K562 (cell line): ENCODE data around the gene SUCO. TPM values are rescaled to one million over a fixed set of nuclear protein-coding genes. Genes with fewer than 3 reads are reported as not detected.
A peak's percentile ranks its signal among the peaks of the same experiment; 100 is the strongest.

Experiments
- ARID4B ChIP-seq: sonication (generic); formaldehyde crosslinking; IDR thresholded peaks from 2 replicates; pipeline ENCODE4 v1.8.0; 2022; ENCODE audit warnings: mild to moderate bottlenecking, missing genetic modification reagents
- CHCHD3 ChIP-seq: fragments of 250-450 bp; sonication (Bioruptor Pico); IDR thresholded peaks from 2 replicates; pipeline ENCODE4 v2.1.2; 2022; ENCODE audit warnings: mild to moderate bottlenecking
- CTCFL ChIP-seq: IDR thresholded peaks from 2 replicates; pipeline ENCODE4 v1.6.1; 2011; ENCODE audit warnings: borderline replicate concordance, low read depth, mild to moderate bottlenecking, moderate library complexity, low read length; ENCODE audit not compliant: insufficient read depth, poor library complexity, severe bottlenecking
- E2F1 ChIP-seq: sonication (generic); formaldehyde crosslinking; IDR thresholded peaks from 2 replicates; pipeline ENCODE4 v1.8.1; 2023; ENCODE audit warnings: mild to moderate bottlenecking, missing genetic modification reagents, moderate library complexity
- HMGXB4 ChIP-seq: sonication (generic); formaldehyde crosslinking; IDR thresholded peaks from 2 replicates; pipeline ENCODE4 v1.8.1; 2023; ENCODE audit warnings: mild to moderate bottlenecking, missing genetic modification reagents
- KDM5B ChIP-seq: fragments of 200-600 bp; sonication (generic); IDR thresholded peaks from 2 replicates; pipeline ENCODE4 v1.6.1; 2012; ENCODE audit warnings: low read depth, mild to moderate bottlenecking, moderate library complexity, low read length, control low read depth, inconsistent platforms; ENCODE audit not compliant: insufficient replicate concordance
- MAFK ChIP-seq: IDR thresholded peaks from 2 replicates; pipeline ENCODE4 v1.6.1; 2011; ENCODE audit warnings: low read length, improper control_type of control experiment
- SAFB ChIP-seq: fragments of 200-400 bp; formaldehyde crosslinking; IDR thresholded peaks from 2 replicates; pipeline ENCODE4 v1.6.1; 2017; ENCODE audit warnings: low read depth, low read length, borderline replicate concordance
- THRB ChIP-seq: fragments of 450-650 bp; formaldehyde crosslinking; conservative IDR thresholded peaks from 2 replicates; pipeline ENCODE4 v1.4.0; 2022; ENCODE audit warnings: mild to moderate bottlenecking, missing genetic modification characterization
- ZNF280B ChIP-seq: fragments of 250-450 bp; sonication (Bioruptor Pico); IDR thresholded peaks from 2 replicates; pipeline ENCODE4 v1.5.1; 2021; ENCODE audit warnings: mild to moderate bottlenecking
- ZNF384 ChIP-seq: IDR thresholded peaks from 2 replicates; pipeline ENCODE4 v1.6.1; 2012; ENCODE audit warnings: low read depth, low read length, improper control_type of control experiment
- ZNF431 ChIP-seq: sonication (generic); formaldehyde crosslinking; IDR thresholded peaks from 2 replicates; pipeline ENCODE4 v1.8.0; 2022; ENCODE audit warnings: mild to moderate bottlenecking, missing genetic modification reagents
- polyA plus RNA-seq, 8 experiments: library from polyadenylated mRNA; depleted of rRNA in 4 of 8; stranded (reverse) in 5 of 8; unstranded in 3 of 8; fragments of >200 nt; fragmentation: Nextera tagmentation in 2 of 8; fragmentation: Illumina TruSeq in 1 of 8; extraction: Ambion mirVana in 2 of 8; extraction: Trizol in 1 of 8; gene quantifications; 2 replicates each; pipeline versions ENCODE4 v1.2.1 to v1.2.3, GENCODE V29; 2011 to 2014; ENCODE audit warnings: inconsistent platforms in 1 of 8, missing spikeins in 1 of 8
- total RNA-seq, 7 experiments: library from RNA; depleted of rRNA in 6 of 7; stranded (reverse); fragments of >200 nt in 6 of 7; fragmentation: Illumina TruSeq in 2 of 7; extraction: Trizol in 2 of 7; gene quantifications; 2 replicates each; pipeline versions ENCODE4 v1.2.1 to v1.2.3, GENCODE V29; 2011 to 2021; ENCODE audit warnings: low replicate concordance in 1 of 7

SUCO gene
- total and polyA plus RNA-seq, 9 of the 15 experiments (the other 6 are each of a cell fraction or from before 2014, with no cell fraction given): 2.5 to 20.6 (median 14.3) TPM

GRCh38 chr1:172532700-172533512 is at the start of gene SUCO (continued):
- TF ChIP-seq THRB (CRISPR knock-in tag) (peak; percentile 94), ZNF431 (CRISPR knock-in tag) (peak; percentile 54; the same call in 1 of the 2 replicates), E2F1 (CRISPR knock-in tag) (peak; percentile 81; the same call in 1 of the 2 replicates), HMGXB4 (no peak; the same call in 1 of the 2 replicates), ZNF280B (CRISPR knock-in tag) (no peak), CHCHD3 (CRISPR knock-in tag) (peak; percentile 71; the same call in 1 of the 2 replicates), ZNF384 (peak; percentile 15; the same call in 1 of the 2 replicates), SAFB (0 out of 2 replicates have a peak, but pooled peaks have one; percentile 13), MAFK (no peak), CTCFL (peak; percentile 53), ARID4B (CRISPR knock-in tag) (peak; percentile 93), KDM5B (peak; percentile 89)
